ENCODE measurements around the gene SORT1. TPM values are rescaled to one million over a fixed set of nuclear protein-coding genes. Genes with fewer than 3 reads are reported as not detected.
"Not testable (repeated sequence)": the region's sequence is repeated elsewhere in the genome, so short reads cannot be mapped to it uniquely, and the experiment has no call there.

SORT1 gene
- total RNA-seq, 1 experiment from 2014 or later = 47.9 TPM

DNA sequence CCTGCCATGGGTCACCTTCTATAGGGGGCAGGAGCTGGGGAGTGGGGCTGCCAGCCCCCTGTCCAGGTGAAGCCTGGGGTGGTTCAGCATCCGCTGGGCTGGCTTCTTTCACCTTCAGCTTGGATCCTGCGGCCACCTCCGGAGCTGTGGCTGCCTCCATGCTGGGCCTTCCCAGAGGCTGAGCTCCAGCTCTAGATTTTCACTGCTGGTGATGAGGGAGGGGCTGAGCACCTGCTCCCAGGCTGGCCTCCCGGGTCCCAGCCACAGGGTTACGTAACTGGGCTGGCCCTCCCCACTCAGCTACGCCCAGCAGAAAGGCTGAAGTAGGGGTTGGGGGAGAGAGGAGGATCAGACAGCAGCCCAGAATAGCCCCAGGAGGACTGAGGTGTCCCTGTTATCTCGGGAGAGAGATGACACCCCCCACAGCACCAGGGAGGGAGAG, 90.9 kb downstream of the SORT1 start, which contains the start of gene MYBPHL:
Gene MYBPHL (minus strand): TSS at position 180 of the 442 bp plus-strand sequence. CDS start 20 bp downstream, at position 160.
- no peaks in the 10 kb centered on the region for H3K27me3 ChIP-seq (ENCODE audit: insufficient read depth, low read length)
- no peak within 1 kb of the TSS for H2BK15ac ChIP-seq (ENCODE audit: low read depth, low read length)
- H3K56ac ChIP-seq (ENCODE audit: insufficient read length, low read depth, low read length) = no peak within 1 kb of the TSS
- no peak within 1 kb of the TSS for H4K5ac ChIP-seq (ENCODE audit: insufficient read length, low read depth, low read length)
- H3K23me2 ChIP-seq (ENCODE audit: insufficient read length, low read depth, low read length, poor library complexity, severe bottlenecking) = no peaks in the 10 kb centered on the region
- H3K79me2 ChIP-seq (ENCODE audit: insufficient read depth, low read length) = no peaks in the 10 kb centered on the region
- Mint-ChIP-seq H3K4me1 (peaks cover 20% of the 10 kb centered on the region in 2 experiments), H3K27me3 (ENCODE audit: low read depth) (no peaks in the 10 kb centered on the region), H3K4me3 (no peak within 1 kb of the TSS), H3K36me3 (ENCODE audit: insufficient read depth in 1 of 3, low read depth in 3 of 3) (peaks cover 0 to 3% (median 0%) of the 10 kb centered on the region in 3 experiments; a peak in 1 of 7 replicates), H3K27ac (peak within 1 kb of the TSS; percentile 31 to 83 (median 46); a peak in 2 of 7 replicates), H3K9me3 (no peaks in the 10 kb centered on the region)
- H3T11ph ChIP-seq (ENCODE audit: low read length) = no peak within 1 kb of the TSS
- H4K20me1 ChIP-seq (ENCODE audit: control insufficient read depth, insufficient read depth, insufficient read length) = no peaks in the 10 kb centered on the region
- H3K18ac ChIP-seq (ENCODE audit: insufficient read length, low read depth, low read length) = no peak within 1 kb of the TSS
- no peak within 1 kb of the TSS for H2AK5ac ChIP-seq (ENCODE audit: insufficient read length, low read length)
- no peak within 1 kb of the TSS for H2BK20ac ChIP-seq (ENCODE audit: low read depth, low read length, poor library complexity, severe bottlenecking)
- TF ChIP-seq, protein P1, sequence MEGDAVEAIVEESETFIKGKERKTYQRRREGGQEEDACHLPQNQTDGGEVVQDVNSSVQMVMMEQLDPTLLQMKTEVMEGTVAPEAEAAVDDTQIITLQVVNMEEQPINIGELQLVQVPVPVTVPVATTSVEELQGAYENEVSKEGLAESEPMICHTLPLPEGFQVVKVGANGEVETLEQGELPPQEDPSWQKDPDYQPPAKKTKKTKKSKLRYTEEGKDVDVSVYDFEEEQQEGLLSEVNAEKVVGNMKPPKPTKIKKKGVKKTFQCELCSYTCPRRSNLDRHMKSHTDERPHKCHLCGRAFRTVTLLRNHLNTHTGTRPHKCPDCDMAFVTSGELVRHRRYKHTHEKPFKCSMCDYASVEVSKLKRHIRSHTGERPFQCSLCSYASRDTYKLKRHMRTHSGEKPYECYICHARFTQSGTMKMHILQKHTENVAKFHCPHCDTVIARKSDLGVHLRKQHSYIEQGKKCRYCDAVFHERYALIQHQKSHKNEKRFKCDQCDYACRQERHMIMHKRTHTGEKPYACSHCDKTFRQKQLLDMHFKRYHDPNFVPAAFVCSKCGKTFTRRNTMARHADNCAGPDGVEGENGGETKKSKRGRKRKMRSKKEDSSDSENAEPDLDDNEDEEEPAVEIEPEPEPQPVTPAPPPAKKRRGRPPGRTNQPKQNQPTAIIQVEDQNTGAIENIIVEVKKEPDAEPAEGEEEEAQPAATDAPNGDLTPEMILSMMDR (conservative IDR thresholded peaks at IDR 0.05) = no peak
- no peak within 1 kb of the TSS for H4K8ac ChIP-seq (replicated peaks; ENCODE audit: insufficient read length, low read depth, low read length)
- no peak within 1 kb of the TSS for H3K23ac ChIP-seq (ENCODE audit: insufficient read length, low read depth, low read length)
- no peak within 1 kb of the TSS; the same call in 1 of the 2 replicates for H3K14ac ChIP-seq (ENCODE audit: insufficient read depth, low read length)
- no peak within 1 kb of the TSS for H2AFZ ChIP-seq (ENCODE audit: low read length)
- no peak within 1 kb of the TSS for H3K27ac ChIP-seq (ENCODE audit: insufficient read length, low read depth, low read length)
- no CpG with 5 or more reads among the region's 7 CpGs for whole genome bisulfite sequencing (ENCODE audit: extremely low coverage, insufficient read length, low lambda C conversion rate)
- H2BK5ac ChIP-seq (ENCODE audit: insufficient read length, low read length) = no peak within 1 kb of the TSS
- no peak within 1 kb of the TSS for H4K91ac ChIP-seq (ENCODE audit: insufficient read length, low read depth, low read length)
- H3K4me1 ChIP-seq (ENCODE audit: insufficient read depth, low read length) = no peaks in the 10 kb centered on the region; the same call in 1 of the 2 replicates
- no peak within 1 kb of the TSS for H3K4ac ChIP-seq (ENCODE audit: low read depth, low read length)
- no peak within 1 kb of the TSS for H3K4me2 ChIP-seq (ENCODE audit: insufficient read depth, insufficient read length, low read length)
- no peak within 1 kb of the TSS for H2BK12ac ChIP-seq (ENCODE audit: insufficient read length, low read depth, low read length)
- H3K79me1 ChIP-seq (ENCODE audit: insufficient read depth, low read depth, low read length, poor library complexity, severe bottlenecking) = no peaks in the 10 kb centered on the region
- DNase-seq = no peak
- no peak within 1 kb of the TSS for H2BK120ac ChIP-seq (ENCODE audit: low read depth, low read length, poor library complexity, severe bottlenecking)
- H3K9me3 ChIP-seq (ENCODE audit: control insufficient read depth, low read depth, low read length) = no peaks in the 10 kb centered on the region
- H3K9ac ChIP-seq (ENCODE audit: extremely low read depth, insufficient read length, low read length) = no peak within 1 kb of the TSS

DNA sequence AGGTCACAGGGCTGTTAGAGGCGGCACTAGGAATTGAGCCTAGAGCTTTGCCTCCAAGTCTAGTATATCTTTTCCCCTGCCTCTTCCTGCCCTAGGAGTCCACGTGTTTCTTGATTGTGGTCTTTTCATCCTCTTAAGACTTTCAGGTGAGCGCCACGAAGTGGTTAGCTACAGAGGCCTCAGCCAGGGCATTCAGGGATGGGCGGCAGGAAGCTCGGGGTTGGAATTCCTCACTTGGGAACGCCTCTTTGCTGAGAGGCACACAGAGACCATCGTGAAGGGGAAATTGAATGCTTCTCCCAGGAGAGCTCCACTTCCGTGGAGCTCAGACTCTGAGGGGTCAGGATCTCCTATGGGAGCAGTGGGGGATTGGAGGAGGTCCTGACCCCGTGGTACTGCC, 91.7 kb downstream of the SORT1 start:
- not testable (repeated sequence) for H3K9ac ChIP-seq (ENCODE audit: extremely low read depth, insufficient read length, low read length); H2BK15ac ChIP-seq (ENCODE audit: low read depth, low read length); H3K23ac ChIP-seq (ENCODE audit: insufficient read length, low read depth, low read length); H3K27me3 Mint-ChIP-seq (ENCODE audit: low read depth); H2BK20ac ChIP-seq (ENCODE audit: low read depth, low read length, poor library complexity, severe bottlenecking); H4K91ac ChIP-seq (ENCODE audit: insufficient read length, low read depth, low read length); H3K4me2 ChIP-seq (ENCODE audit: insufficient read depth, insufficient read length, low read length); H3K9me3 ChIP-seq (ENCODE audit: control insufficient read depth, low read depth, low read length); H3K27ac ChIP-seq (ENCODE audit: insufficient read length, low read depth, low read length); H2BK12ac ChIP-seq (ENCODE audit: insufficient read length, low read depth, low read length); H3K14ac ChIP-seq (ENCODE audit: insufficient read depth, low read length); H2BK5ac ChIP-seq (ENCODE audit: insufficient read length, low read length); H3K9me3 Mint-ChIP-seq; H3K4me3 Mint-ChIP-seq; H3K56ac ChIP-seq (ENCODE audit: insufficient read length, low read depth, low read length); H3K4me1 ChIP-seq (ENCODE audit: insufficient read depth, low read length); H3K18ac ChIP-seq (ENCODE audit: insufficient read length, low read depth, low read length); H3K79me1 ChIP-seq (ENCODE audit: insufficient read depth, low read depth, low read length, poor library complexity, severe bottlenecking); H3K36me3 Mint-ChIP-seq (ENCODE audit: insufficient read depth in 1 of 3, low read depth in 3 of 3); H4K8ac ChIP-seq (replicated peaks; ENCODE audit: insufficient read length, low read depth, low read length); H2BK120ac ChIP-seq (ENCODE audit: low read depth, low read length, poor library complexity, severe bottlenecking); H2AK5ac ChIP-seq (ENCODE audit: insufficient read length, low read length); H3T11ph ChIP-seq (ENCODE audit: low read length); H3K4ac ChIP-seq (ENCODE audit: low read depth, low read length); H2AFZ ChIP-seq (ENCODE audit: low read length); H3K23me2 ChIP-seq (ENCODE audit: insufficient read length, low read depth, low read length, poor library complexity, severe bottlenecking); H4K20me1 ChIP-seq (ENCODE audit: control insufficient read depth, insufficient read depth, insufficient read length); H3K79me2 ChIP-seq (ENCODE audit: insufficient read depth, low read length); H3K27me3 ChIP-seq (ENCODE audit: insufficient read depth, low read length); H4K5ac ChIP-seq (ENCODE audit: insufficient read length, low read depth, low read length)
- Mint-ChIP-seq H3K4me1 (peaks cover 20% of the 10 kb centered on the region in 2 experiments), H3K27ac (peak overlapping the region; percentile 31 to 56 (median 46); a peak in 2 of 7 replicates)
- peak; percentile 60 for DNase-seq
- no CpG with 5 or more reads among the region's 10 CpGs for WGBS (ENCODE audit: extremely low coverage, insufficient read length, low lambda C conversion rate)
